GM19239 (cell line): Measurements from ENCODE around the gene CDR2L.
"Not testable (repeated sequence)": the region's sequence is repeated elsewhere in the genome, so short reads cannot be mapped to it uniquely, and the experiment has no call there.

Source experiments
- DNase-seq: peaks from one replicate; pipeline ENCODE4 v3.0.0; 2011; ENCODE audit warnings: low spot score; ENCODE audit not compliant: insufficient read length
- FAIRE-seq: peaks from 2 replicates; lab custom pipeline; 2011; peaks lifted over from hg19 to GRCh38; lab: Jason Lieb, UNC

CDR2L gene

GRCh38 chr17:74957935-74958740 is 29.3 kb upstream of the CDR2L start:
- FAIRE-seq (peak; percentile 66), DNase-seq (peak; percentile 82)

- no peak for FAIRE-seq
Observed at GRCh38 chr17:74959826-74960515, 27.5 kb upstream of the CDR2L start.

GRCh38 chr17:74960570-74961342 is 26.7 kb upstream of the CDR2L start:
- FAIRE-seq (peak; percentile 80), DNase-seq (peak; percentile 67)

More at GRCh38 chr17:74959826-74960515, 27.5 kb upstream of the CDR2L start:
- DNase-seq = no peak

- FAIRE-seq = peak; percentile 79
- DNase-seq = peak; percentile 90
Observed at GRCh38 chr17:74961657-74962350, 25.6 kb upstream of the CDR2L start.

GRCh38 chr17:74962622-74963394 is 24.6 kb upstream of the CDR2L start:
- FAIRE-seq = no peak
- no peak for DNase-seq

- DNase-seq = no peak
- no peak for FAIRE-seq
Observed at GRCh38 chr17:74963656-74964055, 23.8 kb upstream of the CDR2L start.

GRCh38 chr17:74964246-74964761 is 23.1 kb upstream of the CDR2L start:
- FAIRE-seq (no peak), DNase-seq (no peak)

- DNase-seq (no peak), FAIRE-seq (no peak)
Observed at GRCh38 chr17:74964988-74965622, 22.3 kb upstream of the CDR2L start.

GRCh38 chr17:74968361-74968780 is 19.1 kb upstream of the CDR2L start:
- DNase-seq = no peak

GRCh38 chr17:74969501-74969900 is 17.9 kb upstream of the CDR2L start:
- not testable (repeated sequence) for DNase-seq, FAIRE-seq

More at GRCh38 chr17:74968361-74968780, 19.1 kb upstream of the CDR2L start:
- FAIRE-seq = no peak

- DNase-seq (no peak), FAIRE-seq (no peak)
Observed at GRCh38 chr17:74970395-74970794, 17.0 kb upstream of the CDR2L start.

GRCh38 chr17:74971069-74971841 is 16.2 kb upstream of the CDR2L start:
- DNase-seq = no peak
- no peak for FAIRE-seq

GRCh38 chr17:74971842-74972106 is 15.7 kb upstream of the CDR2L start:
- no peak for FAIRE-seq
- DNase-seq = no peak

GRCh38 chr17:74972107-74972972 is 15.1 kb upstream of the CDR2L start, which contains the start of gene HID1:
Gene HID1, minus strand, starts transcription at chr17:74972759. Its CDS starts 103 bp downstream, at chr17:74972656.
- FAIRE-seq = no peak

GRCh38 chr17:74972973-74973328 is 14.5 kb upstream of the CDR2L start:
- FAIRE-seq (peak; percentile 57), DNase-seq (no peak)

More at GRCh38 chr17:74972107-74972972, 15.1 kb upstream of the CDR2L start, which contains the start of gene HID1:
- DNase-seq = peak; percentile 78

GRCh38 chr17:74975943-74976342 is 11.5 kb upstream of the CDR2L start:
- FAIRE-seq = no peak

GRCh38 chr17:74977802-74978201 is 9.6 kb upstream of the CDR2L start:
- no peak for FAIRE-seq
- DNase-seq = no peak

More at GRCh38 chr17:74975943-74976342, 11.5 kb upstream of the CDR2L start:
- no peak for DNase-seq
